Gastrocnemius medialis (tissue), 4 donors: ENCODE measurements around the gene CDH4. TPM values are rescaled to one million over a fixed set of nuclear protein-coding genes. Genes with fewer than 3 reads are reported as not detected.

ENCODE experiments used
- ATAC-seq, 2 donors: fragments of 150-250 bp; one replicate each; pipeline ENCODE4 v1.9.1; 2016
- DNase-seq, 2 donors: peaks; one replicate each; pipeline ENCODE4 v3.0.0-alpha.2; 2019
- H3K27ac ChIP-seq, 4 donors: fragments of 200-600 bp; sonication (generic); 1 replicate in 1 of 4; 2 replicates in 3 of 4; pipeline ENCODE4 v1.5.1; 2016 to 2018; ENCODE audit warnings: mild to moderate bottlenecking in 2 of 4, moderate library complexity in 1 of 4
- H3K27me3 ChIP-seq, 3 donors: fragments of 200-600 bp; sonication (generic) in 2 of 3; 1 replicate in 1 of 3; 2 replicates in 2 of 3; pipeline versions ENCODE4 v1.5.1 to v1.6.0; 2016 to 2019; ENCODE audit warnings: mild to moderate bottlenecking in 1 of 3, moderate library complexity in 1 of 3
- H3K36me3 ChIP-seq, 2 donors: fragments of 200-600 bp; sonication (generic) in 1 of 2; one replicate each; pipeline ENCODE4 v1.5.1; 2017 to 2018
- H3K4me1 ChIP-seq, 2 donors: fragments of 200-600 bp; sonication (generic) in 1 of 2; one replicate each; pipeline ENCODE4 v1.5.1; 2016 to 2017; ENCODE audit warnings: mild to moderate bottlenecking in 2 of 2
- H3K4me3 ChIP-seq, 4 donors: fragments of 200-600 bp; sonication (generic) in 3 of 4; 1 replicate in 1 of 4; 2 replicates in 3 of 4; pipeline ENCODE4 v1.5.1; 2016 to 2019; ENCODE audit warnings: mild to moderate bottlenecking in 2 of 4
- H3K9me3 ChIP-seq, 3 donors: fragments of 200-600 bp; sonication (generic) in 2 of 3; 1 replicate in 1 of 3; 2 replicates in 2 of 3; pipeline ENCODE4 v1.5.1; 2016 to 2019
- POLR2A ChIP-seq, 2 donors: fragments of 450-650 bp; IDR thresholded peaks; one replicate each; pipeline ENCODE4 v1.6.1; 2017; ENCODE audit warnings: antibody characterized with exemption in 2 of 2, mild to moderate bottlenecking in 2 of 2, moderate library complexity in 2 of 2
- in situ Hi-C, 4 donors: fragments of 200-750 bp; cut with MboI; loops; one replicate each; pipeline versions ENCODE4 v1.15.0 to v1.8.0; 2017; ENCODE audit warnings: low sequenced_read_pairs in 4 of 4
- intact Hi-C: fragments of 100-400 bp; cut with DNase I; formaldehyde crosslinking; loops from one replicate; pipeline ENCODE4 v1.15.1; 2023; ENCODE audit warnings: low total_unique reads
- total RNA-seq, 4 donors: library from RNA; depleted of rRNA; stranded (reverse); fragments of >200 nt; gene quantifications; one replicate each; pipeline versions ENCODE4 v1.1.0 to v1.2.3, GENCODE V29; 2016
- TF ChIP-seq, protein P1 (sequence below), 5 experiments: fragments of 450-650 bp in 3 of 5; fragments of 200-600 bp in 2 of 5; sonication (generic) in 2 of 5; IDR thresholded peaks in 4 of 5; conservative IDR thresholded peaks in 1 of 5; 1 replicate in 4 of 5; 2 replicates in 1 of 5; pipeline ENCODE4 v1.5.1; 2016 to 2019; ENCODE audit warnings: antibody characterized with exemption in 5 of 5, mild to moderate bottlenecking in 3 of 5, moderate library complexity in 3 of 5

Gene CDH4
- total RNA-seq, 4 donors from 2014 or later, result 0.38 to 1.2 (median 0.86) TPM

DNA sequence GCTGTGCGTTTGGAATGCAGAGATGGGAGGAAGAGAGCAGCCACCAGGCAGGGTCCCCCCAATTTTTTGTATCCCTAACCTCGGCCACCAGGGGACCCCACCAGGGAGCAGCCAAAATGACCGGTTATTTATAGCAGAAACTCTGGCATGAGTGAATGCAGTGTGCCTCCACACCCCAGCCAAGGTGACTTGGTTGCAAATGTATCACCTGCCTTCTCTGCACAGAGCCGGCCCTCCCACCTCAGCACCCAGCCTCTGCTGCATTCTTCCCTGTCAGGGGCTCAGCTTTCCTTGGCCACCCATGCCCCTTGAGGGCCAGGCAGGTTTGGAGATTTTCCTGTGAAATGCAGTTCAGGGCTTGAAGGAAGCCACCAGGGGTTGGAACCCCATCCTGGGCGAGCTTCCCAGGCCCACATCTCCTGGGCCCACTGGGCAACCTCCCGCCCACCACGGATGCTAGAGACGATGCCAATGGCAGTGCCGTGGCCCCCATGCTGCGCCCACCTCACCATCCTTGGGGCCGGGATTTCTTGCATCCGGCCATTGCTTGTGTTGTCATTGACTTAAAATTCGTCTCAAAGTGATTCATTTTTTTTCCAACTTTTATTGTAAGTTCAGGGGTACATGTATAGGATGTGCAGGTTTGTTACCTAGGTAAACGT lies 522.0 kb downstream of the CDH4 start:
- Histone ChIP-seq H3K27ac (no peak overlapping the region), H3K4me3 (no peak overlapping the region), H3K9me3 (no peaks in the 10 kb centered on the region), H3K4me1 (no peaks in the 10 kb centered on the region), H3K36me3 (no peaks in the 10 kb centered on the region), H3K27me3 (peaks cover 0 to 4% (median 0%) of the 10 kb centered on the region in 3 donors)
- in situ Hi-C loops, result no loop called here
- TF ChIP-seq, protein P1, sequence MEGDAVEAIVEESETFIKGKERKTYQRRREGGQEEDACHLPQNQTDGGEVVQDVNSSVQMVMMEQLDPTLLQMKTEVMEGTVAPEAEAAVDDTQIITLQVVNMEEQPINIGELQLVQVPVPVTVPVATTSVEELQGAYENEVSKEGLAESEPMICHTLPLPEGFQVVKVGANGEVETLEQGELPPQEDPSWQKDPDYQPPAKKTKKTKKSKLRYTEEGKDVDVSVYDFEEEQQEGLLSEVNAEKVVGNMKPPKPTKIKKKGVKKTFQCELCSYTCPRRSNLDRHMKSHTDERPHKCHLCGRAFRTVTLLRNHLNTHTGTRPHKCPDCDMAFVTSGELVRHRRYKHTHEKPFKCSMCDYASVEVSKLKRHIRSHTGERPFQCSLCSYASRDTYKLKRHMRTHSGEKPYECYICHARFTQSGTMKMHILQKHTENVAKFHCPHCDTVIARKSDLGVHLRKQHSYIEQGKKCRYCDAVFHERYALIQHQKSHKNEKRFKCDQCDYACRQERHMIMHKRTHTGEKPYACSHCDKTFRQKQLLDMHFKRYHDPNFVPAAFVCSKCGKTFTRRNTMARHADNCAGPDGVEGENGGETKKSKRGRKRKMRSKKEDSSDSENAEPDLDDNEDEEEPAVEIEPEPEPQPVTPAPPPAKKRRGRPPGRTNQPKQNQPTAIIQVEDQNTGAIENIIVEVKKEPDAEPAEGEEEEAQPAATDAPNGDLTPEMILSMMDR (IDR thresholded peaks at IDR 0.05 in 4 of 5, conservative IDR thresholded peaks at IDR 0.05 in 1 of 5), result no peak
- TF ChIP-seq POLR2A (IDR thresholded peaks at IDR 0.05), result no peak
- intact Hi-C loops, result no loop called here
- DNase-seq, result no peak
- no peak for ATAC-seq

DNA sequence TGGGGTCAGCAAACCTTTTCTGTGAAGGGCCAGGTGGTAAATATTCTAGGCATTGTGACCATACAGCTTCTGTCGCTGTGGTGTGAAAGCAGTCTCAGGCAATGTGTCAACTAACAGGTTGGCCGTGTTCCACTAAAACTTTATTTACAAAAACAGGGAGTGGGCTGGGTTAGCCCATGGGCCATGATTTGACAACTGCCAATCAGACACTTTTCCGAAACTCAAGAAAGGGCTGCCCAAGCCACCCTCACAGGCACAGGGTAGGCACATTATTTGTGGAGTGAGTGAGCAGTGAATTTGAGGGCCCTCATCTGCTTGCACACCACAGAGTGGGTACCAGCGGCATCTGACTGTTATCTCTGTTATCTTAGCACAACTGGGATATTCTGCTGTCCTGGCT lies 523.4 kb downstream of the CDH4 start:
- DNase-seq, result no peak
- no peak overlapping the region for H3K4me3 ChIP-seq
- intact Hi-C loops, result no loop called here
- no peak overlapping the region for H3K27ac ChIP-seq
- TF ChIP-seq, protein P1 (IDR thresholded peaks at IDR 0.05 in 4 of 5, conservative IDR thresholded peaks at IDR 0.05 in 1 of 5), result no peak
- no peak for TF ChIP-seq POLR2A (IDR thresholded peaks at IDR 0.05)
- H3K36me3 ChIP-seq, result no peaks in the 10 kb centered on the region
- in situ Hi-C loops, result no loop called here
- no peaks in the 10 kb centered on the region for H3K4me1 ChIP-seq
- no peak for ATAC-seq
- H3K9me3 ChIP-seq, result no peaks in the 10 kb centered on the region
- peaks cover 0 to 4% (median 0%) of the 10 kb centered on the region in 3 donors for H3K27me3 ChIP-seq

GRCh38 chr20:61776491-61777075 lies 524.5 kb downstream of the CDH4 start:
- ATAC-seq, result no peak
- Histone ChIP-seq H3K4me1 (no peaks in the 10 kb centered on the region), H3K4me3 (no peak overlapping the region), H3K27ac (no peak overlapping the region), H3K27me3 (peaks cover 0 to 4% (median 0%) of the 10 kb centered on the region in 3 donors), H3K9me3 (no peaks in the 10 kb centered on the region), H3K36me3 (no peaks in the 10 kb centered on the region)
- intact Hi-C loops, result no loop called here
- no peak for TF ChIP-seq POLR2A (IDR thresholded peaks at IDR 0.05)
- TF ChIP-seq, protein P1 (IDR thresholded peaks at IDR 0.05 in 4 of 5, conservative IDR thresholded peaks at IDR 0.05 in 1 of 5), result no peak
- no peak for DNase-seq
- in situ Hi-C loops, result no loop called here

GRCh38 chr20:61777773-61778494 lies 525.9 kb downstream of the CDH4 start:
- H3K27me3 ChIP-seq, result peaks cover 0 to 4% (median 3%) of the 10 kb centered on the region in 3 donors
- TF ChIP-seq, protein P1 (IDR thresholded peaks at IDR 0.05 in 4 of 5, conservative IDR thresholded peaks at IDR 0.05 in 1 of 5), result no peak
- no peak for TF ChIP-seq POLR2A (IDR thresholded peaks at IDR 0.05)

More at GRCh38 chr20:61777773-61778494, 525.9 kb downstream of the CDH4 start:
- in situ Hi-C loops, result no loop called here
- Histone ChIP-seq H3K4me3 (no peak overlapping the region), H3K4me1 (no peaks in the 10 kb centered on the region), H3K27ac (no peak overlapping the region), H3K36me3 (no peaks in the 10 kb centered on the region), H3K9me3 (no peaks in the 10 kb centered on the region)
- ATAC-seq (no peak), DNase-seq (no peak)
- intact Hi-C loops, result no loop called here
